HL-60 (cell line): ENCODE data around the gene RAB25.
A peak's percentile ranks its signal among the peaks of the same experiment; 100 is the strongest.

Experiments used
- DNase-seq, 2 experiments: peaks; one replicate each; pipeline ENCODE4 v3.0.0-alpha.2; 2010 to 2020; ENCODE audit warnings: low read depth in 1 of 2, low spot score in 1 of 2
- H3K27ac ChIP-seq: fragments of 250-450 bp; sonication (Bioruptor Pico); replicated peaks from 2 replicates; pipeline ENCODE4 v1.5.1; 2020; ENCODE audit warnings: mild to moderate bottlenecking, moderate library complexity
- H3K27me3 ChIP-seq: fragments of 250-450 bp; sonication (Bioruptor Pico); 2 replicates; pipeline ENCODE4 v1.5.1; 2021; ENCODE audit warnings: mild to moderate bottlenecking, moderate library complexity; ENCODE audit not compliant: insufficient read depth, poor library complexity, severe bottlenecking
- H3K4me3 ChIP-seq: replicated peaks from 2 replicates; pipeline ENCODE4 v1.5.1; 2011; ENCODE audit warnings: mild to moderate bottlenecking, control low read depth, low read length; ENCODE audit not compliant: insufficient read depth
- CTCF ChIP-seq: IDR thresholded peaks from one replicate; pipeline ENCODE4 v1.5.1; 2011; ENCODE audit warnings: low read length, control low read depth, inconsistent platforms; ENCODE audit not compliant: insufficient read depth
- GABPA ChIP-seq: IDR thresholded peaks from 2 replicates; pipeline ENCODE4 v1.6.1; 2012; ENCODE audit warnings: low read depth
- POLR2AphosphoS5 ChIP-seq: IDR thresholded peaks from 2 replicates; pipeline ENCODE4 v1.6.1; 2012; ENCODE audit warnings: low read depth
- REST ChIP-seq: IDR thresholded peaks from 2 replicates; pipeline ENCODE4 v1.6.1; 2012; ENCODE audit warnings: low read depth; ENCODE audit not compliant: insufficient replicate concordance
- SPI1 ChIP-seq: IDR thresholded peaks from 2 replicates; pipeline ENCODE4 v1.6.1; 2012; ENCODE audit warnings: low read depth, mild to moderate bottlenecking, borderline replicate concordance

RAB25 gene

GRCh38 chr1:156051011-156051725 is 9.8 kb upstream of the RAB25 start:
- H3K27me3 ChIP-seq, result no peaks in the 10 kb centered on the region
- TF ChIP-seq GABPA, result no peak
- no peak for TF ChIP-seq CTCF
- TF ChIP-seq SPI1, result no peak
- no peak for TF ChIP-seq REST
- TF ChIP-seq POLR2AphosphoS5, result no peak
- no peak overlapping the region for H3K27ac ChIP-seq
- H3K4me3 ChIP-seq, result no peak overlapping the region
- DNase-seq, result no peak

GRCh38 chr1:156052862-156053767 is 7.8 kb upstream of the RAB25 start:
- H3K4me3 ChIP-seq, result peak overlapping the region; percentile 95
- TF ChIP-seq CTCF, result no peak
- no peak for TF ChIP-seq POLR2AphosphoS5
- no peak for TF ChIP-seq GABPA
- no peak for TF ChIP-seq REST
- no peaks in the 10 kb centered on the region for H3K27me3 ChIP-seq
- peak in 1 of 2 experiments; percentile 70 for DNase-seq
- H3K27ac ChIP-seq, result peak overlapping the region; percentile 77

GRCh38 chr1:156053768-156054499 is 7.0 kb upstream of the RAB25 start, which contains the start of gene UBQLN4:
TSS of gene UBQLN4 (minus strand) at chr1:156053798. CDS start at chr1:156053701, 97 bp downstream.
- peak; percentile 72 to 89 for DNase-seq
- TF ChIP-seq REST, result no peak
- TF ChIP-seq CTCF, result peak; percentile 15
- H3K4me3 ChIP-seq, result peak within 1 kb of the TSS; percentile 95

More at GRCh38 chr1:156053768-156054499, 7.0 kb upstream of the RAB25 start, which contains the start of gene UBQLN4:
- Histone ChIP-seq H3K27me3 (no peaks in the 10 kb centered on the region), H3K27ac (peak within 1 kb of the TSS; percentile 90)
